Liver (tissue), 9 donors: Measurements from ENCODE around the gene RNH1. TPM values are rescaled to one million over a fixed set of nuclear protein-coding genes. Genes with fewer than 3 reads are reported as not detected.

Experiments
- DNase-seq: peaks from one replicate; pipeline ENCODE4 v3.0.0-alpha.2; 2017; ENCODE audit warnings: low spot score
- H3K27ac ChIP-seq, 2 donors: one replicate each; pipeline ENCODE4 v1.7.0; 2013; ENCODE audit warnings: inconsistent platforms in 2 of 2, low read length in 2 of 2, control low read depth in 1 of 2, low read depth in 1 of 2, mild to moderate bottlenecking in 1 of 2
- H3K27me3 ChIP-seq, 4 donors: one replicate each; pipeline versions ENCODE4 v1.6.1 to v1.7.0; 2013; ENCODE audit warnings: low read length in 3 of 4, inconsistent platforms in 1 of 4, mild to moderate bottlenecking in 1 of 4, moderate library complexity in 1 of 4; ENCODE audit not compliant: control insufficient read depth in 4 of 4, insufficient read depth in 4 of 4
- H3K36me3 ChIP-seq, 4 donors: one replicate each; pipeline versions ENCODE4 v1.6.1 to v1.7.0; 2013; ENCODE audit warnings: low read length in 3 of 4, mild to moderate bottlenecking in 3 of 4, low read depth in 1 of 4, moderate library complexity in 1 of 4; ENCODE audit not compliant: control insufficient read depth in 4 of 4, insufficient read depth in 3 of 4
- H3K4me1 ChIP-seq, 4 donors: one replicate each; pipeline versions ENCODE4 v1.6.1 to v1.7.0; 2013; ENCODE audit warnings: low read length in 3 of 4, mild to moderate bottlenecking in 3 of 4, moderate library complexity in 1 of 4; ENCODE audit not compliant: control insufficient read depth in 4 of 4, insufficient read depth in 4 of 4
- H3K4me3 ChIP-seq, 3 donors: one replicate each; pipeline versions ENCODE4 v1.6.1 to v1.7.0; 2013; ENCODE audit warnings: low read length in 3 of 3, control low read depth in 1 of 3, low read depth in 1 of 3, mild to moderate bottlenecking in 1 of 3
- H3K9ac ChIP-seq, 2 donors: one replicate each; pipeline ENCODE4 v1.7.0; 2013; ENCODE audit warnings: low read length in 2 of 2, mild to moderate bottlenecking in 2 of 2, moderate library complexity in 2 of 2, control low read depth in 1 of 2, low read depth in 1 of 2
- H3K9me3 ChIP-seq, 4 donors: one replicate each; pipeline versions ENCODE4 v1.6.1 to v1.7.0; 2013; ENCODE audit warnings: low read length in 3 of 4; ENCODE audit not compliant: control insufficient read depth in 4 of 4
- ATF3 ChIP-seq: IDR thresholded peaks from 2 replicates; pipeline ENCODE4 v1.6.1; 2016; ENCODE audit warnings: antibody characterized with exemption
- CTCF ChIP-seq: fragments of 150-350 bp; IDR thresholded peaks from 2 replicates; pipeline ENCODE4 v1.5.1; 2017; ENCODE audit warnings: improper control_type of control experiment, low read depth, low read length; ENCODE audit not compliant: missing input control
- EGR1 ChIP-seq, 2 donors: IDR thresholded peaks; 2 replicates each; pipeline ENCODE4 v1.6.1; 2016 to 2018; ENCODE audit warnings: antibody characterized with exemption in 2 of 2, low read depth in 2 of 2
- FOXA1 ChIP-seq: IDR thresholded peaks from 2 replicates; pipeline ENCODE4 v1.6.1; 2016; ENCODE audit warnings: antibody characterized with exemption
- FOXA2 ChIP-seq: IDR thresholded peaks from 2 replicates; pipeline ENCODE4 v1.6.1; 2016; ENCODE audit warnings: antibody characterized with exemption
- GABPA ChIP-seq, 2 donors: IDR thresholded peaks in 1 of 2; conservative IDR thresholded peaks in 1 of 2; 2 replicates each; pipeline ENCODE4 v1.6.1; 2016; ENCODE audit warnings: antibody characterized with exemption in 2 of 2, mild to moderate bottlenecking in 1 of 2, moderate library complexity in 1 of 2
- HNF4A ChIP-seq, 2 donors: conservative IDR thresholded peaks; 2 replicates each; pipeline ENCODE4 v1.6.1; 2016; ENCODE audit warnings: antibody characterized with exemption in 2 of 2, mild to moderate bottlenecking in 2 of 2
- HNF4G ChIP-seq: IDR thresholded peaks from 2 replicates; pipeline ENCODE4 v1.6.1; 2016; ENCODE audit warnings: antibody characterized with exemption
- JUND ChIP-seq, 2 donors: IDR thresholded peaks; 2 replicates each; pipeline ENCODE4 v1.6.1; 2016; ENCODE audit warnings: antibody characterized with exemption in 2 of 2
- MAX ChIP-seq: IDR thresholded peaks from 2 replicates; pipeline ENCODE4 v1.6.1; 2016; ENCODE audit warnings: antibody characterized with exemption
- NR2F2 ChIP-seq: IDR thresholded peaks from 2 replicates; pipeline ENCODE4 v1.6.1; 2016; ENCODE audit warnings: antibody characterized with exemption
- RAD21 ChIP-seq, 2 donors: IDR thresholded peaks; 2 replicates each; pipeline ENCODE4 v1.6.1; 2016; ENCODE audit warnings: antibody characterized with exemption in 2 of 2, mild to moderate bottlenecking in 2 of 2
- RXRA ChIP-seq, 2 donors: IDR thresholded peaks; 2 replicates each; pipeline ENCODE4 v1.6.1; 2017 to 2018; ENCODE audit warnings: antibody characterized with exemption in 2 of 2, mild to moderate bottlenecking in 1 of 2
- SP1 ChIP-seq: IDR thresholded peaks from 2 replicates; pipeline ENCODE4 v1.6.1; 2018; ENCODE audit warnings: antibody characterized with exemption, mild to moderate bottlenecking
- TAF1 ChIP-seq: conservative IDR thresholded peaks from 2 replicates; pipeline ENCODE4 v1.6.1; 2016; ENCODE audit warnings: antibody characterized with exemption, mild to moderate bottlenecking
- YY1 ChIP-seq: IDR thresholded peaks from 2 replicates; pipeline ENCODE4 v1.6.1; 2016; ENCODE audit warnings: antibody characterized with exemption, mild to moderate bottlenecking
- ZBTB33 ChIP-seq: IDR thresholded peaks from 2 replicates; pipeline ENCODE4 v1.6.1; 2016; ENCODE audit warnings: antibody characterized with exemption
- WGBS: extraction: QIAGEN DNeasy Blood & Tissue Kit; methylation state at CpG from one replicate; pipeline ENCODE4 v1.1.7; 2013; 5-methylcytosine and 5-hydroxymethylcytosine counted together
- polyA plus RNA-seq, 2 donors: library from polyadenylated mRNA; stranded (reverse) in 1 of 2; unstranded in 1 of 2; fragments of 200-250 nt in 1 of 2; fragments of >200 nt in 1 of 2; fragmentation: Nextera tagmentation in 1 of 2; extraction: Ambion mirVana in 1 of 2; gene quantifications; one replicate each; pipeline versions ENCODE4 v1.2.1 to v1.2.3, GENCODE V29; 2013 to 2015
- total RNA-seq, 2 donors: library from RNA; depleted of rRNA; stranded (reverse); fragments of >200 nt; gene quantifications; one replicate each; pipeline ENCODE4 v1.2.3, GENCODE V29; 2014
- TF ChIP-seq, protein P1 (sequence below): IDR thresholded peaks from 2 replicates; pipeline ENCODE4 v1.6.1; 2016; ENCODE audit warnings: antibody characterized with exemption, mild to moderate bottlenecking
- donor health status: healthy.
- donor health status: healthy.
- donor health status: healthy.
- donor health status: healthy.
- donor health status: healthy.

RNH1 gene
- total and polyA plus RNA-seq, 4 donors: 68.5 to 99.1 (median 76.8) TPM

DNA sequence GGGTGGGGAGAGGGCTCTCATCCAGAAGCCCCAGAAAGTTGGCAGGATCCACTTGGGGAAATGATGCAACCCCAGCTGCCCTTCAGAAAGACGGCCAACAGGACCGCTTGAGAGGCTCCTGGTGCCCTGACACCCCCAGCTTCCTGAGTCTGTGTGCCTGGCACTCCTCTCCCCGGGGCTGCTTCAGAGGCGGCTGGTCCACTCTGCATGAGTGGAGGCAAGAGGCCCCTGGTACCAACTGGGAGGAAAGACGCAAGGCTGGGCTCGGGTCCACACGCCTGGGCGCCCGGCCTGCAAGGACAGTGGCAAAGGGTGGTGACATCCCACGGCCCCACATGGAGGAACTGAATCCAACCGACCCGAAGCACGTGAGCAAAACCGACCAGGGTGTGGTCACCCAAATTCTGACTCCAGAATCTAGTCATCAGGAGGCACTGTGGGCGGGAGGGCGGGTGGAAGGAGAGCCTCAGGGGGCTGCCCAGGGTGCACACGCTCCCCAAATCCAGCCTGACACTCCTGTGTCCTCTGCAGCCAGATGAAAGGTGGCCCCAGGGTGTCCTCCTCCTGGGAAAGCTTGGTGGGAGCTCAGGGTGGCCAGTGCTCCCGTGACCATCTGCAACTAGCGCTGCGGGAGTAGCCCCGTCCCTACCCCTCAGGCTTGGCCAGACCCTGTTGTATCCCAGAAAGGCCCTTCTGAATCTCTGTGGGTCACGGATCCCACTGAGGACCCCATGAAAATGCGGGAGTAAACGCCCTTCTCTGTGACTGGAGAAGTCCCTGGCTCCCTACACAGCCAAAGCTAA is 3.7 kb downstream of the RNH1 start:
- H3K4me3 ChIP-seq: no peak overlapping the region
- peaks cover 14 to 30% (median 19%) of the 10 kb centered on the region in 4 donors for H3K36me3 ChIP-seq
- no peaks in the 10 kb centered on the region for H3K27me3 ChIP-seq
- no peaks in the 10 kb centered on the region for H3K9me3 ChIP-seq
- no peak overlapping the region for H3K9ac ChIP-seq
- DNase-seq: peak; percentile 37
- 73% methylated on average over 24 of the region's 24 CpGs for WGBS
- peak overlapping the region; percentile 39 to 51 for H3K27ac ChIP-seq
- H3K4me1 ChIP-seq: peaks cover 12 to 33% (median 24%) of the 10 kb centered on the region in 4 donors
- TF ChIP-seq MAX (no peak), ATF3 (no peak), RAD21 (IDR thresholded peaks at IDR 0.05) (no peak), TAF1 (no peak), FOXA1 (no peak), EGR1 (IDR thresholded peaks at IDR 0.05; ENCODE audit: low read depth in 2 of 2) (no peak), RXRA (IDR thresholded peaks at IDR 0.05) (no peak), HNF4A (conservative IDR thresholded peaks at IDR 0.05) (no peak), GABPA (IDR thresholded peaks at IDR 0.05 in 1 of 2, conservative IDR thresholded peaks at IDR 0.05 in 1 of 2) (no peak), HNF4G (no peak), CTCF (no peak), SP1 (no peak), JUND (IDR thresholded peaks at IDR 0.05) (no peak), FOXA2 (no peak), NR2F2 (no peak), ZBTB33 (no peak), YY1 (no peak)
- TF ChIP-seq, protein P1, sequence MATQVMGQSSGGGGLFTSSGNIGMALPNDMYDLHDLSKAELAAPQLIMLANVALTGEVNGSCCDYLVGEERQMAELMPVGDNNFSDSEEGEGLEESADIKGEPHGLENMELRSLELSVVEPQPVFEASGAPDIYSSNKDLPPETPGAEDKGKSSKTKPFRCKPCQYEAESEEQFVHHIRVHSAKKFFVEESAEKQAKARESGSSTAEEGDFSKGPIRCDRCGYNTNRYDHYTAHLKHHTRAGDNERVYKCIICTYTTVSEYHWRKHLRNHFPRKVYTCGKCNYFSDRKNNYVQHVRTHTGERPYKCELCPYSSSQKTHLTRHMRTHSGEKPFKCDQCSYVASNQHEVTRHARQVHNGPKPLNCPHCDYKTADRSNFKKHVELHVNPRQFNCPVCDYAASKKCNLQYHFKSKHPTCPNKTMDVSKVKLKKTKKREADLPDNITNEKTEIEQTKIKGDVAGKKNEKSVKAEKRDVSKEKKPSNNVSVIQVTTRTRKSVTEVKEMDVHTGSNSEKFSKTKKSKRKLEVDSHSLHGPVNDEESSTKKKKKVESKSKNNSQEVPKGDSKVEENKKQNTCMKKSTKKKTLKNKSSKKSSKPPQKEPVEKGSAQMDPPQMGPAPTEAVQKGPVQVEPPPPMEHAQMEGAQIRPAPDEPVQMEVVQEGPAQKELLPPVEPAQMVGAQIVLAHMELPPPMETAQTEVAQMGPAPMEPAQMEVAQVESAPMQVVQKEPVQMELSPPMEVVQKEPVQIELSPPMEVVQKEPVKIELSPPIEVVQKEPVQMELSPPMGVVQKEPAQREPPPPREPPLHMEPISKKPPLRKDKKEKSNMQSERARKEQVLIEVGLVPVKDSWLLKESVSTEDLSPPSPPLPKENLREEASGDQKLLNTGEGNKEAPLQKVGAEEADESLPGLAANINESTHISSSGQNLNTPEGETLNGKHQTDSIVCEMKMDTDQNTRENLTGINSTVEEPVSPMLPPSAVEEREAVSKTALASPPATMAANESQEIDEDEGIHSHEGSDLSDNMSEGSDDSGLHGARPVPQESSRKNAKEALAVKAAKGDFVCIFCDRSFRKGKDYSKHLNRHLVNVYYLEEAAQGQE: no peak
